Measurements from ENCODE around the gene FCRLA.

- TF ChIP-seq CTCF (IDR thresholded peaks at IDR 0.05) (no peak), EZH2 (IDR thresholded peaks at IDR 0.05; ENCODE audit: borderline replicate concordance, insufficient read depth, low read depth, low read length, poor library complexity, severe bottlenecking) (no peak)
These were observed 14.8 kb downstream of the FCRLA start for GRCh38 chr1:161721738-161722343.
